Kidney glomerular epithelial cell (primary cell): ENCODE measurements around the gene CCDC160.
A peak's percentile ranks its signal among the peaks of the same experiment; 100 is the strongest.
"Not testable (repeated sequence)": the region's sequence is repeated elsewhere in the genome, so short reads cannot be mapped to it uniquely, and the experiment has no call there.

Experiments used
- DNase-seq: peaks from one replicate; lab custom pipeline; 2025; lab: John Stamatoyannopoulos, UW

The CCDC160 gene

GRCh38 chrX:134236626-134237614 is at the start of gene CCDC160:
Gene CCDC160, plus strand, starts transcription at chrX:134237182. Its CDS starts 7,619 bp downstream, at chrX:134244801.
- DNase-seq = no peak

- no peak for DNase-seq
These were observed 45.7 kb upstream of the CCDC160 start for GRCh38 chrX:134191281-134191680.

- no peak for DNase-seq
These were observed 42.1 kb upstream of the CCDC160 start for GRCh38 chrX:134194915-134195314.

GRCh38 chrX:134202561-134202960 is 34.4 kb upstream of the CCDC160 start:
- no peak for DNase-seq

- DNase-seq = no peak
These were observed 30.8 kb upstream of the CCDC160 start for GRCh38 chrX:134206221-134206620.

- no peak for DNase-seq
These were observed 26.5 kb upstream of the CCDC160 start for GRCh38 chrX:134210465-134210864.

- no peak for DNase-seq
These were observed 1.7 kb upstream of the CCDC160 start for GRCh38 chrX:134235236-134235635.

GRCh38 chrX:134238144-134238543 is 1.2 kb downstream of the CCDC160 start:
- DNase-seq = not testable (repeated sequence)

GRCh38 chrX:134239016-134239415 is 2.0 kb downstream of the CCDC160 start:
- DNase-seq = no peak

GRCh38 chrX:134240209-134240608 is 3.2 kb downstream of the CCDC160 start:
- DNase-seq = no peak

- DNase-seq = no peak
These were observed 5.1 kb downstream of the CCDC160 start for GRCh38 chrX:134241960-134242619.

- no peak for DNase-seq
These were observed 7.1 kb downstream of the CCDC160 start for GRCh38 chrX:134244043-134244442.

GRCh38 chrX:134246282-134246681 is 9.3 kb downstream of the CCDC160 start:
- DNase-seq = no peak

GRCh38 chrX:134247492-134247891 is 10.5 kb downstream of the CCDC160 start:
- DNase-seq = no peak

GRCh38 chrX:134249241-134249640 is 12.3 kb downstream of the CCDC160 start:
- DNase-seq = peak; percentile 60

GRCh38 chrX:134251241-134251640 is 14.3 kb downstream of the CCDC160 start:
- DNase-seq = no peak

GRCh38 chrX:134254511-134254910 is 17.5 kb downstream of the CCDC160 start:
- no peak for DNase-seq

- no peak for DNase-seq
These were observed 18.6 kb downstream of the CCDC160 start for GRCh38 chrX:134255555-134255954.

- DNase-seq = no peak
These were observed 19.7 kb downstream of the CCDC160 start for GRCh38 chrX:134256684-134257083.

GRCh38 chrX:134258202-134258601 is 21.2 kb downstream of the CCDC160 start:
- DNase-seq = no peak

- DNase-seq = not testable (repeated sequence)
These were observed 49.0 kb downstream of the CCDC160 start for GRCh38 chrX:134285934-134286333.

GRCh38 chrX:134287346-134287745 is 50.4 kb downstream of the CCDC160 start:
- DNase-seq = no peak

- peak; percentile 0 for DNase-seq
These were observed 57.6 kb downstream of the CCDC160 start for GRCh38 chrX:134294548-134294947.
